HUDEP-2 (cell line): Measurements from ENCODE around the gene HAUS5.
A peak's percentile ranks its signal among the peaks of the same experiment; 100 is the strongest.

Source experiments
- DNase-seq, 76 experiments: peaks; one replicate each; lab custom pipeline; 2025; ENCODE audit not compliant: unreplicated experiment in 76 of 76; lab: John Stamatoyannopoulos, UW

Gene HAUS5

DNA sequence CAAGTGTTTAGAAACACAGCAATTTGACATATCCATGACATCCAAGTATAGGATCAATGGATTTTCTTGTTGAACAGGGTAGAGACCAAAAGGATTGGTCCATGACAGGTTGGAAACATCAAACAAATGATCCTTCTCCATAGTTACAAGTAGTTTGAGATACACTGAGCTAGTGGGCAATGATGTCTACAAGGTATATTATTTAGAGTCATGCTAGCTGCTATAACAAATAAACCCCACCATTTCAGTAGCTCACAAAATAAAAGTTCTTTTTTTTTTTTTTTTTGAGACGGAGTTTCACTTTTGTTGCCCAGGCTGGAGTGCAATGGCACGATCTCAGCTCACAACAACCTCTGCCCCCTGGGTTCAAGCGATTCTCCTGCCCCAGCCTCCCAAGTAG, 4.9 kb upstream of the HAUS5 start:
- DNase-seq = no peak

DNA sequence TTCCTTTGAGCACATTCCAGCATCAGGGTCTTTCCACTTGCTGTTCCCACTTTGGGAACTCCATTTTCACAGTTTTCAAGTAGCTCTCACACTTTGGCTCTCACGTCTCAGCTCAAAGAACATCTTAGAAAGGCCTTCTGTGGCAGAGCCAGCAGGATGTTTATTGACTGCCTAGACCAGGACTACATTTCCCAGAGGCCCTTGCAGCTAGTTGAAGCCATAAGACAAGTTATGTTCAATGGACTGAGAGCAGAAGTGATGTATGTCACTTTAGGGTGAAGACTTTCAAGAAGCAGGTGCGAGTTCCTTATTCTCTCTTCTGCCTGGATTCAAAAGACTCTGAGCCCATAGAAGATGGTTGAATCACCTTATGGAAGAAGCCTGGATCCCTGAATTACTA, 4.3 kb upstream of the HAUS5 start:
- no peak for DNase-seq

DNA sequence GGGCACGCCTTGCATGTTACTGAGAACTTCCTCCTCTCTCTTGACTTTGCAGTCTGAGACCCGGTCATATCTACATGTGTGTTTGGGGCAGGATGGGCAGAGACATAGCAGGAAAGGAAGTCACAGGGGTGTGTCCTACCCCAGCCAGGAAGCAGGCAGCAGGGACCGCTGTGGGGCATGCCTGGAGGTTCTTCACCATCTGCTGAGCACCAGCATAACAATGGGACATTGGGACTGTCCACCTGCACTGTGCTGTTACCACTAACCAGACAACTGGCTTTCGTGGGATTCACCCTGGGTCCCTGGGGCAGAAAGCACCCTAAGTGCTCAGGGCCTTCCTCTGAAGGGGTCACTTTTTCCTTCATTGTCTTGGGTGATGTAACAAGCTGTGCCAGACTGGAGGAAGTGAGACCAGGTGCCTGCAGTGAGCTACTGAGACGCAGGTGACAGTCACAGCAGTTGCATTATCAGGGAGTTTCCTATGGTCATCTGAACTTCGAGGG, 2.6 kb upstream of the HAUS5 start:
- peak in 1 of 76 experiments; percentile 5 for DNase-seq

DNA sequence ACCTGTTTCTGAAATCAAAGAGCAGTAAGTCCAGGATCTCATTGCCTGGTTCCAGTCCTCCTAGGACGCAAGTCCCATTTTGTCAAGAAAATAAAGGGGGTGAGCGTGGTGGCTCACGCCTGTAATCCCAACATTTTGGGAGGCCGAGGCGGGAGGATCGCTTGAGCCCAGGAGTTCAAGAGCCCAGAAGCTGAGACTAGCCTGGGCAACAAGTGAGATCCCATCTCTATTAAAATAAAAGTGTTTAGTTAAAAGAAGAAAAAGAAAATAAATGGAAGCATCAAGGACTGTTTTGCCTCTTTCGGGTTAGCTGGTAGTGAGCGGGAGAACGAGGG, 344 bp upstream of the HAUS5 start:
- DNase-seq = no peak

DNA sequence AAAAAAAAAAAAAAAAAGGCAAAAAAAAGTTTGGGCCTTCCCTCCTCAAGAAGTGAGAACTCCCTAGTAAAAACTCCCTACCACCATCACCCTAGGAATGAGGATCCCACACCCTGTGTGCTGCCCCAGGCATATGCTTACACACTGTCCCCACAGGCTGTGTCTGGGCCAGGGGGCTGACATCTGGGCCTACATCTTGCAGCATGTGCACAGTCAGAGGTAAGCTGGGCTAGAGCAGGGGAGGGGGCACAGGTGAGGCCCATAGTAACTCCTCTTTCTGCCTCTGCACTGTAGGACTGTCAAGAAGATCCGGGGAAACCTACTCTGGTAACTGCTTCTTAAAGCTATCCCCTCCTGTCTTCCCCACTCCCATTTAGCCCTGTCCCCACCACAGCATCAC, 1.0 kb downstream of the HAUS5 start:
- no peak for DNase-seq

- no peak for DNase-seq
Observed at GRCh38 chr19:35615036-35615435, 2.5 kb downstream of the HAUS5 start.

DNA sequence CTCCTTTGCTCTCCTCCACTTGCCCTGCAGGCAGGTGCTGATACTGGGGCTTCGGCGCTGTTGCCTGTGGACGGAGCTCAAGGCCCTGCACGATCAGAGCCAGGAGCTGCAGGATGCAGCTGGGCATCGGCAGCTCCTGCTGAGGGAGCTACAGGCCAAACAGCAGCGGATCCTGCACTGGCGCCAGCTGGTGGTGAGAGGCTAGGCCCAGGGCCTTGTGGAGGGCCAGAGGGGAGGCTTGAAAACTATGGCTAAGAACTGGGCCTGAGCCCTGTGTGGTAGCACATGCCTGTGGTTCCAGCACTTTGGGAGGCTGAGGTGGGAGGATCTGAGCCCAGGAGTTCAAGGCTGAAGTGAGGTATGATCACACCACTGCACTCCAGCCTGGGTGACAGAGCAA, 6.3 kb downstream of the HAUS5 start:
- DNase-seq = no peak

GRCh38 chr19:35619290-35619923, 6.9 kb downstream of the HAUS5 start:
- DNase-seq = no peak

GRCh38 chr19:35620001-35620400, 7.5 kb downstream of the HAUS5 start:
- DNase-seq = no peak

DNA sequence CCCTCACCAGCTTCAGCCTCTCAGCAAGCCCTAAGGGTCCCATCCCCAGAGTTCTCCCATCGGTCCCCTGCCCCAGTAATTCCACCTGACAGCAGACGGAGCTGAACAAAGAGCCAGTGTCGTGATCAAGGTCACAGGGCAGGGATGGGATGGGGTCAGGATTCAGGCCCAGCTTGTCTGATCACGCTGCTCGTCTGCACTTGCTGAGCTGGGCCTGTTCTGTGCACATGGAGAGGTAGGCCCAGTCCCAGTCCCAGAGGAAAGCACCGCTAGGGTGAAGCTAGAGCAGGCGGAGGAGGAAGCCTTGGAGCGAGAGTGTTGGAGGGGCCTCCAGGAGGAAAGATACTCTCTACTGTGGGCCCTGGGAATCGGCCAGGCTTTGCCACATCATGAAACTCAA, 9.2 kb downstream of the HAUS5 start:
- no peak for DNase-seq

- no peak for DNase-seq
Observed at GRCh38 chr19:35622750-35623149, 10.2 kb downstream of the HAUS5 start.

- DNase-seq = no peak
Observed at GRCh38 chr19:35623327-35624010, 10.9 kb downstream of the HAUS5 start.

- no peak for DNase-seq
Observed at GRCh38 chr19:35628264-35628564, 15.7 kb downstream of the HAUS5 start.

DNA sequence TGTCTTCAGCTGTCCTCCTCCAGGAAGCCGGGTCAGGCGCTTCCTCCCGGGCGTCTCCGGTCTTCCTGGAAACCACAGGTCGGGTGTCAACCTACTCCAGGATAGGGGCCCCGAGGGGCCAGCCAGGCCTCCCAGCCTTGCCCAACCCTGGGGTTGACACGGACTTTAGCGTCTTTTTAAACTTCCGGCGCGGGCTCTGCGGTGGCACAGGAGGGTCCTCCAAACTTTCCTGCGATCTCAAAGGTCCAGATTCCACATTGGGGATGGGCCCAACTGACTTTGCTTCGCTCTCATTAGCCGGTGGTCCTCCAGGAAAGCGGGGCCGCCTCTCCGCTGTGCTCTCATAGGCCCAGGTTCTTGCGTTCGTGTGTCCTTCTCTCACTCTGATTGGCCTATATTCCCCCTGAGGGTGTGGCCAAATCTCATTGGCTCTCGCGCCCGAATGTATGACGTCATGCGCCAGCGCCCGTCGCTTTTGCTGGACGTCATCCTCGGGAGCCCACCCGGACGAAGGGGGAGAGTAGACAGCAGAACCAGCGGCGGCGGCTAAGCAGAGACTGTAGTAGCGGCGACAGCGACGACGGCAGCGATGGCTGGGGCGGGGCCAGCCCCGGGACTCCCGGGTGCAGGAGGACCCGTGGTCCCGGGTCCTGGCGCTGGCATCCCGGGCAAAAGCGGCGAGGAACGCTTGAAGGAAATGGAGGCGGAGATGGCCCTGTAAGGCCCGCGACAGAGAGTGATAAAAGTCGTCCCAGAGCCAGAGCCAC, 16.2 kb downstream of the HAUS5 start, which contains the start of gene RBM42:
RBM42 (plus strand) TSS at position 472 of the 767 bp plus-strand sequence; CDS start at position 590, 118 bp downstream.
- peak; percentile 71 to 100 (median 99) for DNase-seq

GRCh38 chr19:35629332-35629633, 16.7 kb downstream of the HAUS5 start:
- DNase-seq = no peak

GRCh38 chr19:35633727-35634440, 21.3 kb downstream of the HAUS5 start:
- no peak for DNase-seq

GRCh38 chr19:35636651-35637050, 24.1 kb downstream of the HAUS5 start:
- DNase-seq = no peak

DNA sequence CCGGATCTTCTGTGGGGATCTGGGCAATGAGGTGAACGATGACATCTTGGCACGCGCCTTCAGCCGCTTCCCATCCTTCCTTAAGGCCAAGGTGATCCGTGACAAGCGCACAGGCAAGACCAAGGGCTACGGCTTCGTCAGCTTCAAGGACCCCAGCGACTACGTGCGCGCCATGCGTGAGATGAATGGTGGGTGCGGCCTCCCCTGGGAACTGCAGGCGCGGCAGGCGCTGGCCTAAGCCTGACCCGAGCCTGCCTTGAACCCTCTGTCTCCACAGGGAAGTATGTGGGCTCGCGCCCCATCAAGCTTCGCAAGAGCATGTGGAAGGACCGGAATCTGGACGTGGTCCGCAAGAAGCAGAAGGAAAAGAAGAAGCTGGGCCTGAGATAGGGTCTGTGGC, 24.6 kb downstream of the HAUS5 start:
- no peak for DNase-seq

DNA sequence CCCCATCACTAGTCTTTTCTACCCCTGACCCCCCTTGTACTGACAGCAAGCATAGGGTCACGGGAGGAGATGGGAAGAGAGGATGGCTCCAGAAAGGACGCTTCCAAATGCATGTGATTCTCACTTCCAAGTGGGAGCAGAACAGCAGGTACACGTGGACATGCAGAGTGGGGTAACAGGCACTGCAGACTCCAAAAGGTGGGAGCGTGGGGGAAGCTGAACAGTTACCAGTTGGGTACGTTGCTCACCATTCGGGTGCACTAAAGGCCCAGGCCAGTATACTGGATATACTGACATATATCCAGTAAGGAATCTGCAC, 26.7 kb downstream of the HAUS5 start:
- DNase-seq = no peak

DNA sequence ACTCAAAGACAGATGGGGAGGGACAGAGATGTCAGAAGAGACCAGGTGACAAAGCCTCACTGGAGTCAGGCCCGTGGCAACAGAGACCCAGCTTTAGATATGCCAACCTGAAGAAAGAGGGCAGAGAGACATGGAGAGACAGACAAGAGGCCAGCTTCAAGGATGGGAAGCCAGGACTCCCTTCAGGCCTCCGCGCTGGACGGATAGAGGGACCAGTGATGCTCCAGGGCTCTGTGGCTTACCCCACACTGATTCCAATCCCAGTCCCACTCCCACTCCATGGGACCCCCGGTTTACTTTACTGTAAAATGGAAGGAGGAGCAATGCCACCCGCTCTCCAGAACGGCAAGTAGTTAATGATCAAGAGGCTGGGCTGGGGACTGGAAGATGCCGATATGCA, 27.3 kb downstream of the HAUS5 start:
- DNase-seq = no peak

- peak in 58 of 76 experiments; percentile 2 to 78 (median 44) for DNase-seq
Observed at GRCh38 chr19:35641515-35642151, 29.1 kb downstream of the HAUS5 start, which contains the start of gene ETV2. Gene ETV2 (plus strand): TSS chr19:35641745. CDS start chr19:35642461, 716 bp downstream.
